ENCODE results near the gene NDST1.

Gene NDST1

DNA sequence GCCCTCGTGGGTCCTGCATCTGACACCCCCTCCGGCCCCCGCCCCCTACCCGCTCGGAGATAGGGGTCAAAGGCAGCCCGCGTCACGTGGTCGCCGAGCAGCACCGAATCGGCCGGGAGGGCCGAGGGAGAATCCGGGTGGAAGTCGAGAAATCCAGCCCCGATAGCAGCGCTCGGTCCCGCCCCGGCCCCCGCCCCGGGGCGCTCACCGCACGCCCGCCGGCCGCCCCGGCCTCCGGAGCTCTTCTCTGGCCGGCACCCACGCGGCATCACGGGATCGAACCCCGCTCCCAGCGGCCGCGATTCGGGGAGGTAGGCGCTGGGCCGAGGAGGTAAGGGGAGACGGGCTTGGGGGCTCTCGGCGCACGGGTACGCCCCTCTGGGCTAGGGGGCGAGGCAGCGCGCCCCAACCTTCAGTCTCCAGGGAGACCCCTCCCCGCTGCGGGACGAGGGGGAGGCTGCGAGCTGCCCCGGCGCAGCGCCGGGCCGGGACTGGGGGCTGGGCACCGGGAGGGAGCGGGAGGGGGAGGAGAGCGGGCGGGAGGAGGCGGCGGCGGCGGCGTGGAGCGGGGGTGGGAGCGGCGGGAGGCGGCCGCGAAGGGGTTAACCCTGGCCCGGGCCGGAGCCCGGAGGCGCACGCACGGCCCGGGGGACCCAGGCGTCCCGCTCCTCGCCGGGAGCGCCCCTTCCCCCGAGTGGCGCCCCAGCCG, 22.1 kb upstream of the NDST1 start:
- peak overlapping the region; percentile 40 to 63 for H3K4me3 Mint-ChIP-seq
- DNase-seq = no peak
- H3K9me3 Mint-ChIP-seq = no peaks in the 10 kb centered on the region
- no peak overlapping the region for H3K27ac Mint-ChIP-seq
- peak; percentile 68 for ATAC-seq
- peaks cover 10% of the 10 kb centered on the region for H3K4me1 Mint-ChIP-seq
- H3K27me3 Mint-ChIP-seq = peaks cover 19% of the 10 kb centered on the region

DNA sequence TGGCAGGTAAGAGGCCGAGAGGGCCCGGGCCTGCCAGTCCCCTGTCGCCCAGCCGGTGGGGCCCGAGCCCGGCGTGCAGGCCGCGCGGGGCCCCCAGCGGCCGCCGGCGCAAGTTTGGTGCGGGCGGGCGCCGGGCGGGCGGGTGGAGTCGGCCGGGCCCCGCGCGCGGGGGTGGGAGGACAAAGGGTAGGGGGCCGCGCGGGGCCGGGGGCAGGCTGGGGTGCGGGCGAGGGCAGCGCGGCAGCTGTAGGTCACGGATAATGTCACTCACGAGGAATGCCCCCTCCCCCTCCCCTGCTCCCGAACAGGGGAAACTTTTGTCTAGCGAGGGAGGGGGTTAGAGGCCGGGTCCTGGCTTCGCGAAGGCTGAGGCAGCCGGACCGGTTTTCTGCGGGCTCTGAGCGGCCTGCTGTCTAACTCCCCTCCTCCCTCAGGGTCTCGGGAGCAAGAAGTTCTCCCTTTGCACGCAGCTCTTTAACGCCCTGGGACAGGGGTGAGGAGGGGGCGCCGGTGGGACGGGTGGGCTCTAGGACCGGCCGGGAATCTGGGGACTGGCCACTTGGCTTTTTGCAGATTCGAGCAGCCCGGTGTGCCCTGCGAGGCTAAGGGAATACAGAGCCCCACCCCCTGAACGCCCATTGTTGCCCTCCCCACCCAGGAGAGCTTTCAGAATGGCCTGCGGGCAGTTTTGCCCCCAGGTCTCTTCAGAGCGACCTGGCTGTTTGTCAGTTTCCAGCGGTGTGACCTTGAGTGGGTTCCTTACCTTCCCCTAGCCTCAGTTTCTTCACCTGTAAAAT, 21.3 kb upstream of the NDST1 start:
- H3K4me3 Mint-ChIP-seq = peak overlapping the region; percentile 55 to 62
- H3K9me3 Mint-ChIP-seq = no peaks in the 10 kb centered on the region
- ATAC-seq = peak; percentile 71
- H3K27ac Mint-ChIP-seq = no peak overlapping the region
- peak; percentile 56 to 74 for DNase-seq
- peaks cover 10% of the 10 kb centered on the region for H3K4me1 Mint-ChIP-seq
- peaks cover 19% of the 10 kb centered on the region for H3K27me3 Mint-ChIP-seq

DNA sequence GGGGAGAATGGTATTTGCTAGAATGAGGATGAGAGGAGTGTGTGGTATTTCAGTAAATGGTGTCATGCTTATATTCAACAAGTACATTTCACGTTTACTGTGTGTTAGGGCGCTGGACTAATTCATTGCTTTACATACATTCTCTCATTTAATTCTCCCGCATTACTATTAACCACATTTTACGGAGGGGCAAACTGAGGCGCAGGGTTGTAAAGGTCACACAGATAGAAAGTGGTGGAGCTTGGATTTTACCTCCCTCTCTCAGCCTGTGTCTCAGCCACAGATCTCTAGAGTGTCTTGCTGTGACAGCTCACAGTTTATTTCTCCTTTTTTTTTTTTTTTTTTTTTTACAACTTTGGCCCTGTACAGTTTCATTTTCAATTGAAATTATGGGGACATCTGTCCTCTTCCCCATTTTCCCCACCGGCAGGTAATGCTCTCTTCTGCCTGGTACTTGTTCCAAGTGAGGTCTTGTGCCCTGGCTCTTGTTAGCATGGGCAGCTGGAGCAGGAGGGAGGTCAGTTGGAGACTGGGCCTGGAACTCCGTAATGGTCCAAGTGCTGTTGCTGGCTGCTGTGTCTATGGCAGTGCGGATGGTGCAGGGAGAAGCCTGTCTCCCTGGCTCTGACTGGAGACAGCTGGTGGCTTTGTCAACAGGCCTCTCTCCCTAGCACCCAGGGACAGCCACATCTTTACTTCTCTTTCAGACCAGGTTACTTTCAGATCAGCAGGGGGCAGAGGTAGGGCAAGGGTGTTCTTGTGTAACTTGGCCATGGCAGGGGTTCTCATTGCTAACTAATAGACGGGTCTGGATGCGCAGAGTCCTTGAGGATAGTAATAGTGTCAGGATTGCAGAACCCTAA, 20.5 kb upstream of the NDST1 start:
- H3K4me3 Mint-ChIP-seq = peak overlapping the region; percentile 55 to 62
- no peak overlapping the region for H3K27ac Mint-ChIP-seq
- DNase-seq (no peak), ATAC-seq (no peak)
- no peaks in the 10 kb centered on the region for H3K9me3 Mint-ChIP-seq
- H3K27me3 Mint-ChIP-seq = peaks cover 19% of the 10 kb centered on the region
- peaks cover 10% of the 10 kb centered on the region for H3K4me1 Mint-ChIP-seq

GRCh38 chr5:150488519-150489359, 19.2 kb upstream of the NDST1 start:
- Mint-ChIP-seq H3K4me3 (no peak overlapping the region), H3K27ac (peak overlapping the region in 1 of 2 donors; percentile 21), H3K4me1 (peaks cover 10% of the 10 kb centered on the region), H3K9me3 (no peaks in the 10 kb centered on the region), H3K27me3 (peaks cover 19% of the 10 kb centered on the region)
- ATAC-seq (no peak), DNase-seq (no peak)

DNA sequence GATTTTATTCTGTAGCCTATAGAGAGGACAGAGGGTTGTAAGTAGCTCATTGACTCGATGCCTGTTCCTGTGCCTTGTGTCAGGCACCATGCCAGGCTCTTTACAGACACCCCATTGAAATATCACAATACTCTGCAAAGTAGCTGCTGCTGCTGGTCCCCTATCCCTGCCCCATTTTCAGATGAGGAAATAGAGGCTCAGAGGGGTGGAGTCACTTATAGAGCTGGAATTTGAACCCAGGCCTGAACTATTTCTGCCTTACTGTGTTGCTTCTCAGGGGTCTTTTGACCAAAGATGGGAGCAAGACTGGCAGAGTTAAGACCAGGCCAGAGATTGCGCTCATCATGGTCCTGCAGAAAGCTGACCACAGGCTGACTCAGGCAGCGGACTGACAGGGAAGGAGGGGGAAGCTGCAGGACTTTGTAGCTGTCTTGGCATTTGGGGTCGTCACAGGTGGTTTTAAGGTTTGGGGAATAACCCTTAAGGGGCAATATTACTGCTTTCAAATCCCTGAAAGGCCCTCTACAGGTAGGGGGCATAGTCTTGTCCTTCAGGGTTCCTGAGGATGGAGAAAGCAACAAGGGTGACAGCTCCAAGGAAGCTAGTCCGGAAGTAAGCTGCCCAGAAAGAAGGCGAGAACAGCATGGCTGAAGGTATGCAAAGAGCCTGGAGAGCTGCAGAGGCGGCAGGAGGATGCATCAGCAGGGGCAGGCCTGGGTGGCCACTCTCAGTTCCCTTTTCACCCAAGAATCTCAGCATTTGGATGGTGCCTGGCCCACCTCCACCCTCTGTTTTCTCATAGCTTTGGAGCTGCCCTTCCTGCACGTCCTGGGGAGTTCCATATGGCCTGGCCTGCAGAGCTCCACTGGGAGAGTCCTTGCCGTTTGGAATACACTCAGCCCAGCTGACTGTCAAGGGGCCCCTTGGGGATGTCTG, 18.3 kb upstream of the NDST1 start:
- ATAC-seq = no peak
- no peak for DNase-seq
- H3K9me3 Mint-ChIP-seq = no peaks in the 10 kb centered on the region
- H3K27ac Mint-ChIP-seq = no peak overlapping the region
- H3K4me1 Mint-ChIP-seq = peaks cover 10% of the 10 kb centered on the region
- no peak overlapping the region for H3K4me3 Mint-ChIP-seq
- H3K27me3 Mint-ChIP-seq = peaks cover 19% of the 10 kb centered on the region

DNA sequence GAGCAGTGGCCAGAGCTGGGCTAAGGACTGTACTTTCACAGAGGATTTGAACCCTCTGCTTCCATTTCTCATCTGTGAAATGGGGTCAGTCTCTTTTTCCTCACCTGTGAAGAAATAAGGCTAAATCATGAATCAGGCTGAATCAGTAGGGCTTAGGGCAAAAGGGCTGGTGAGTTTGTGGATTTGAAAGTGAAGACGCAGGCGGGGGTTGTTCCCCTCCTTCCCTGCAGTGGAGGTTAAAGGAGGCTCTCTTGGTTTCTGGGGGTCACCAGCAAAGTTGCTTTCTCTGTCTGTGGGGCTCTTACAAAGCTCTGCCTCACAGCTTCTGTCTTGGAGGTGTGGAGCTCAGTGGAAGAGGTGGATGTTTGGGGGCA, 17.6 kb upstream of the NDST1 start:
- ATAC-seq = no peak
- no peak overlapping the region for H3K4me3 Mint-ChIP-seq

DNA sequence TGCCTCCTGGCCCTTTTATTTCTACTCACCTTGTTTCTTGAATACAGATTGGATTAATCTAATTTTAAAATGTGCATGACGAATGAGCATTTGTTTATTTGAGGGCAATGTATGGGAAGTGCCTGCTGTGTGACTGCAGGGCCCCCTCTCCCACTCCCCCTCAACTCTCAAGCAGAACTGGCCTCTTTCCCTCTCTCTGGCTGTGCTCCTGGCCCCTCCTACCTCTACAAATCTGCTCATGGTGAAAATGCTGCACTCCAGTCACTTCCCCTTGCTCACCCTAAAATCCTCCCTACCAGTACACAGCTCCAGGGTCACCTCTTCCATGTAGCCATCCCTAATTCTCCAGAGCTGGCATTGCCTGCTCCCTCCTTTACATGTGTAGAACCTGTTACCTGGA, 17.2 kb upstream of the NDST1 start:
- ATAC-seq (no peak), DNase-seq (no peak)
- peaks cover 11% of the 10 kb centered on the region for H3K27me3 Mint-ChIP-seq
- H3K27ac Mint-ChIP-seq = peak overlapping the region in 1 of 2 donors; percentile 34
- H3K9me3 Mint-ChIP-seq = no peaks in the 10 kb centered on the region
- no peak overlapping the region for H3K4me3 Mint-ChIP-seq
- H3K4me1 Mint-ChIP-seq = peaks cover 5% of the 10 kb centered on the region

More for the DNA sequence above, 17.6 kb upstream of the NDST1 start:
- peaks cover 5% of the 10 kb centered on the region for H3K4me1 Mint-ChIP-seq
- H3K9me3 Mint-ChIP-seq = no peaks in the 10 kb centered on the region
- H3K27me3 Mint-ChIP-seq = peaks cover 14% of the 10 kb centered on the region
- no peak overlapping the region for H3K27ac Mint-ChIP-seq
- no peak for DNase-seq

- Mint-ChIP-seq H3K4me3 (no peak overlapping the region), H3K27me3 (peaks cover 11% of the 10 kb centered on the region), H3K27ac (no peak overlapping the region), H3K4me1 (peaks cover 5% of the 10 kb centered on the region), H3K9me3 (no peaks in the 10 kb centered on the region)
- DNase-seq (no peak), ATAC-seq (no peak)
These were observed 16.1 kb upstream of the NDST1 start for GRCh38 chr5:150491876-150492275.

DNA sequence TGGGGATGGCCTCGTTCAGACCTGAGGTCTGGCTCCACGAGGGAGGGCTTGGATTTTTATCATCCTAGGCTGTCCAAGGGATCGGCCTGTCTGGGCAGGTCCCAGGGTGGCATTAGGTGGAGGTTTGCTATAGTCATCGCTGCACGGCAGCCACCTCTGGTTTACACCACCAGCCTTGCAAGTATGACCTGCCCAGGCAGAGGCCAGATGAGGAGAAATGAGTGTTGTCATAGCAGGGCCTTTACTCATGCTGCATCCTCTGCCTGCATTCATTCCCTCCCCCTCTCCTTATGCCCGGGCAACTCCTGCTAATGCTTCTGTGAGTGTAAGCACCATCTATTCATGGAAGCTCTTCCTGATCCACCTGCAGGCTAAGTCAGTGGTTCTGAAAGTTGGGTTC, 15.3 kb upstream of the NDST1 start:
- DNase-seq (no peak), ATAC-seq (no peak)
- Mint-ChIP-seq H3K4me1 (peaks cover 3% of the 10 kb centered on the region), H3K4me3 (no peak overlapping the region), H3K27me3 (peaks cover 8% of the 10 kb centered on the region), H3K9me3 (no peaks in the 10 kb centered on the region), H3K27ac (no peak overlapping the region)

DNA sequence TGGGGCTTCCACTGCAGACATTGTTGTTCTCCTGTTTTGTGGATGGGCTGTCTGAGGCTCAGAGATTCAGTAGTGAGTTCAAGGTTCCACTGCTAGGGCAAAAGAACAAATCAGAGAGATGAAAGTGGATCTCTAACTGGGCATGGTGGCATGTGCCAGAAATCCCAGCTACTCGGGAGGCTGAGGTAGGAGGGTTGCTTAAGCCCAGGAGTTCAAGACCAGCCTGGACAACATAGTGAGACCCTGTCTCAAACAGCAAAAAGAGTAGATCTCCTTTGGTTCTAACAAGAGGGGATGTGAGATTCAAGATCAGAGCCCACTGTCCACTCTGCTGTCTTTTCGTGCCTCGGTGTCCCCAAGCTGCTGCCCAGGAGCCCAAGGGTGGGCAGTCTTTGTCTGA, 11.8 kb upstream of the NDST1 start:
- Mint-ChIP-seq H3K4me3 (no peak overlapping the region), H3K27me3 (no peaks in the 10 kb centered on the region), H3K9me3 (no peaks in the 10 kb centered on the region), H3K27ac (no peak overlapping the region), H3K4me1 (no peaks in the 10 kb centered on the region)
- DNase-seq (no peak), ATAC-seq (no peak)

DNA sequence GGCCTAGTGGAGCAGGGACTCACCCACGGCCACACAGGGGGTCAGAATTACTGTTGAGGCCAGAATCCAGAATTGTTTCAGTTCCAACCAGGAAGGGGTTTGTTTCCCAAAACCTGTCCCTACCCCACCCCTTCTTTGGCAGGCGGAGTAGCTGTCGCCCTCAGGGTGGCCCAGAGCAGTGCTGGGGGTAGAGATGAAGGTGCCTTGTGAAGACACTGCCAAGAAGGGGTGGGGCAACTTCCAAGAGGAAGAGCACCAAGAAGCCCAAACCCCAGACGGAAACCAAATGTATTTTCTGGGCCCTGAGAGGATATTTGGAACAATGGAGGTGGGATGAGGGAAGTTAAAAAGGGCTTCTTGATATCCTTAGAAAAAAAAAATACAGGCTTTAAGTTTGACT, 11.4 kb upstream of the NDST1 start:
- Mint-ChIP-seq H3K9me3 (no peaks in the 10 kb centered on the region), H3K27me3 (no peaks in the 10 kb centered on the region), H3K4me3 (no peak overlapping the region), H3K4me1 (no peaks in the 10 kb centered on the region), H3K27ac (no peak overlapping the region)
- DNase-seq = no peak
- ATAC-seq = no peak

GRCh38 chr5:150497274-150497988, 10.5 kb upstream of the NDST1 start:
- no peak overlapping the region for H3K4me3 Mint-ChIP-seq
- H3K27me3 Mint-ChIP-seq = no peaks in the 10 kb centered on the region
- DNase-seq (no peak), ATAC-seq (no peak)
- no peaks in the 10 kb centered on the region for H3K4me1 Mint-ChIP-seq
- H3K27ac Mint-ChIP-seq = no peak overlapping the region
- H3K9me3 Mint-ChIP-seq = no peaks in the 10 kb centered on the region

- DNase-seq (no peak), ATAC-seq (no peak)
- Mint-ChIP-seq H3K4me3 (no peak overlapping the region), H3K27ac (no peak overlapping the region), H3K4me1 (no peaks in the 10 kb centered on the region), H3K9me3 (no peaks in the 10 kb centered on the region), H3K27me3 (no peaks in the 10 kb centered on the region)
These were observed 10.0 kb upstream of the NDST1 start for GRCh38 chr5:150497989-150498317.

- no peaks in the 10 kb centered on the region for H3K4me1 Mint-ChIP-seq
- H3K27ac Mint-ChIP-seq = no peak overlapping the region
- no peaks in the 10 kb centered on the region for H3K9me3 Mint-ChIP-seq
- H3K27me3 Mint-ChIP-seq = no peaks in the 10 kb centered on the region
- no peak for ATAC-seq
- DNase-seq = no peak
- H3K4me3 Mint-ChIP-seq = no peak overlapping the region
These were observed 9.4 kb upstream of the NDST1 start for GRCh38 chr5:150498501-150498900.

Measured in stimulated activated naive CD8-positive, alpha-beta T cell treated with anti-CD3 and anti-CD28 coated beads, Interleukin-15, amount 100 ng/mL, for 72 hours (primary cell).